ENCODE results near the gene THRSP. TPM values are rescaled to one million over a fixed set of nuclear protein-coding genes. Genes with fewer than 3 reads are reported as not detected.

THRSP gene
- total and polyA plus RNA-seq, 2 of the 8 experiments (the other 6 are each of a cell fraction or from before 2014, with no cell fraction given) = 0.11 TPM; not detected in 1

DNA sequence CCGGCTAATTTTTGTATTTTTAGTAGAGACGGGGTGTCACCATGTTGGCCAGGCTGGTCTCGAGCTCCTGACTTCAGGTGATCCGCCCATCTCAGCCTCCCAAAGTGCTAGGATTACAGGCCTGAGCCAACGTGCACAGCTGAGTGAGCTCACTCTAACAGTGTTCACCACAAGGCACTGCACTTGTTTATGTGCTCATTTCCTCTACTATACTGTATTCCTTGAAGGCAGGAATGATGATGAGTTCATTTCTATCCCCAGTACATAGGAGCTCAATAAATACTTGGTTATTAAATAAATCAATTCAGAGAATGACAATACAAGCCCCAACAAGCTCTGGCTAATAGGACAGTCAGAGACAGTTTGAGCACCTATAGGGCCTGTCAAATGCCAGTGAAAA, 46.7 kb downstream of the THRSP start (continued):
- TF ChIP-seq CHD7 (IDR thresholded peaks at IDR 0.05; ENCODE audit: insufficient replicate concordance, low read length) = no peak
